GM23248 (cell line): ENCODE measurements around the gene BMAL1.

Experiments used
- EZH2 ChIP-seq: fragments of 200-600 bp; sonication (generic); IDR thresholded peaks from 2 replicates; pipeline ENCODE4 v1.6.1; 2018; ENCODE audit warnings: antibody characterized with exemption, mild to moderate bottlenecking; ENCODE audit not compliant: insufficient read depth, poor library complexity, severe bottlenecking
- EZH2phosphoT487 ChIP-seq: fragments of 200-600 bp; sonication (generic); IDR thresholded peaks from 2 replicates; pipeline ENCODE4 v1.6.1; 2018; ENCODE audit warnings: antibody characterized with exemption, moderate library complexity, mild to moderate bottlenecking, low read depth; ENCODE audit not compliant: insufficient read depth

DNA sequence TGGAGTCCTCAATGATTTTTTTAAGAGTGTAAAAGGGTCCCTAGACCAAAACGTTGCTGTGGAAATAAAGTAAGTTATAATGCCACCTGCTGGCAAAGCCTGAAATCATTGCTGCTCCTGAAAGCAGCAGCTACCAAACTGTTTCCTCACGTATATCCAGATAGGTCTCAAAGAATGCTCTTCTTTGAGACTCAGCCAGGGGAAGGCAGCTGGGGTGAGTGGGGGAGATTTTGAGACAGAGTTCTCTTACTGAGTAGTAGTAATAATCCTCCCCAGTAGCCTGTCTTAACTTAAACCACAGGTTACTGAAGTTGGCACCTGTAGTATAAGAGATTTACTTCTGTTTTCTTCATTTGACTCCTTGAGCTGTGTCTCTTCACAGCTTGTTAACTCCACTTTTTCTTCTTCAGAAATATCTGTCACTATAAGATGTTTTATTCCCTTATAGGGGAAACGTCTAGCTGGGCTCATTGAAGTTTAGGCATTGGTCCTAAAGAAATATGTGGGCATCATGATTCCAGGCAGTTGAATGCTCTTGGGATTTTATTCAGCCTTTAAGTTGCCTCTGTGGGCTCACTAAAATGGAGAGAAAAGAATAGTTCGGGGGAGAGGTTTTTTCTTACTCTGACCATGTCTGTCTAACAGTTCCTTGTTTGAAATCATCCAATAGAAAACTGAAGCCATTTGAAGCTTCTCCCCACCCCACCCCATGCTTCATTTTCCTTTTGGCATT, 107.5 kb downstream of the BMAL1 start:
- TF ChIP-seq EZH2 (no peak), EZH2phosphoT487 (no peak)
